ENCODE measurements around the gene ATP2B2. TPM values are rescaled to one million over a fixed set of nuclear protein-coding genes. Genes with fewer than 3 reads are reported as not detected.

The ATP2B2 gene
- polyA plus RNA-seq, 10 donors = 0.53 to 9.3 (median 5.6) TPM

DNA sequence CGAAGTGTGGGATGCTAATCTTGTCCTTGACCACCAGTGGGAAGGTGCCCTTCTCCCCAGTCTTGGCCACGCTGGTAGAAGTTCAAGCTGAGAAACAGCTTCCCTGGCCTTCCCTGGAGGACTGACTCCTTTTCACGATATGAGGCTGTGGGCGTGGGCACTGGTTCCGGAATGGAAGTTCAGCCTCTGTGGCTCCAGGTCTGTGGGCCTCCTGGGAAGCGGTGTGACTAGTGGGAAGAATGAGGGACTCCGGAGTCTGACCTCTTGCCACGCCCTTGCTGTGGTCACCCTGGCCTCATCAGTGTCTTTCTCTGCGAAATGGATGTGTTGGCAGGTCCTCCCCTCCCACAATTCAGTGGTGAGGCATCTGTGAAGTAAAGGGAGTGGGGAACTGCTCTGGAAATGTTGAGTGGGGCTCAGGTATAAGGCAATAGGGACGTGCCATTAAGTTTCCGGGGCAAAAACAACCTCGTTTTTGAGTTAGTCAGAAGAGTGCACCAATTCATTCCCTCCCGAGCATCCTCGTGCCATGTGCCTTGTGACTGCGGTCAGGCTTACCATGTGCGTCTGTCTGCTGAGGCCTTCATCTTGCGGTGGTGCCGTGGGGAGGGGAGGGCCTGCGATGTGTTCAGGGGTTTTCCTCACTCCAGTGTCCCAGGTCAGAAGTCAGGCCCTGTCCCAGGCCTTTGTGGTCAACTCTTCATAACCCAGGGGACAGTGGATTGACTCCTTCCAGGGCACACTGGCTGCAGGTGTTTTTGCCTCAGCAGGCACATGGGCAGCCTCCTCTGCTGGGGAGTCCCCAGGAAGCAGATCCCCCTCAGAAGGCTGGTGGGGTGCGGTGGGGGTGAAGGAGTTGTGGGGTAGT is 172.7 kb downstream of the ATP2B2 start:
- DNase-seq = no peak

DNA sequence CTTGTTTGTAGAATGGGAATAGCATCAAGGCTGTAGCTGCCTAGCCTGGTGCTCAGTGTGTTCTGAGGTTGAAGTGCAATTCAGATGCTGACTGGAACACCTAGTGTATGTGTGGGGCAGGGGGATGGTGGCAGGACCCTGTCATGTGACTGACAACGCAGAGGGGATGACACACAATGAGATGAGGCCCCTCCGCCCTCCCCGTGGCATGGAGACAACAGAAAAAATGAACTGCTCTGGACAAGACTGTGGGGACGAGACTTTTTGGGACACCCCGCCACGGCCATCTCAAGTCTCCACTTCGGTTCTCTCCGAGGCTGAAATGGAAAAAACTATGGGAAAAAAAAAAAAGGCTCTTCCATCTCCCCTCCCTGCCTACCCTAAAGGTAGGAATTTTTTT is 174.1 kb downstream of the ATP2B2 start:
- no peak for DNase-seq

DNA sequence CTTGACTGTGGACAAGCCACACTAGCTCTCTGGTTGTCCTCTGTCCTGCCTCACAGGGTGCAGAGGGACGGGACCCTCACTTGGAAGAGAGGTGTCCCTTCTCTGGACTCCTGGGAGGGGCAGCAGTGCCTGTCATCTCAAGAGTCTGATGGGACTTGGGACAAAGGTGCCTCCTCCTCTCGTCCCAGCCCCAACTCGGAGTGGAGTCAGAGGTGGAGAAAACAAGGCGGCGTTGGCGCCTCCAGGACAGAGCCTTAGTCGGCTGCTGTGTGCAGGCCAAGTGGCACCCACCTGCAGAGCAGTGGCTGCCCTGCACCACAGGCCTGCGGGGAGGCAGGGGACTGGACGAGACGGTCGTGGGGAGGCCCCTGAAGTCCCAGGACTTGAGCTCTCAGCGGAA is 175.1 kb downstream of the ATP2B2 start:
- no peak for DNase-seq

DNA sequence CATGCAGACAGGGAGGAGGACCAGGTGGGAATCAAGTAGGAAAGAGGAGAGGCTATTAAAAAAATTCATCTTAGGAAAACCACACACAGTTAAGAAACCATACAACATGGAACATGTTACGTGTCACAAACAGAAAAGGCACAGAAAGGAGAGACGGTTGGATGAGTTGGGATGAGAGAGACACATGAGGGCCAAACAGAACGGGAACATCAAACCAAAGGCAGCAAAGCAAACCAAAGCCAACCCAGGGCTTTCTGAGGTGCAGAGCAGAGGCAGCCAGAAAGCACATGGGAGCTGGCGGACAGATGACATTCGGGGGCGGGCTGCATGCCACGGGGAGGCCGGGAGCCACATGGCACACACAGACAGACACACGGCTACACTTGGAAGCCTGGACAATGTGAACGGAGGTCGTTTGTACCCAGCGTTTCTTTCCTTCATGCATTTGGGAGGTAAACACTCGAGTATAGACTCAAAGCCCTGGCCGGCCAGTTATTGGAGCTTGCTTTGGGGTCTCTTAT is 175.8 kb downstream of the ATP2B2 start:
- DNase-seq = no peak

DNA sequence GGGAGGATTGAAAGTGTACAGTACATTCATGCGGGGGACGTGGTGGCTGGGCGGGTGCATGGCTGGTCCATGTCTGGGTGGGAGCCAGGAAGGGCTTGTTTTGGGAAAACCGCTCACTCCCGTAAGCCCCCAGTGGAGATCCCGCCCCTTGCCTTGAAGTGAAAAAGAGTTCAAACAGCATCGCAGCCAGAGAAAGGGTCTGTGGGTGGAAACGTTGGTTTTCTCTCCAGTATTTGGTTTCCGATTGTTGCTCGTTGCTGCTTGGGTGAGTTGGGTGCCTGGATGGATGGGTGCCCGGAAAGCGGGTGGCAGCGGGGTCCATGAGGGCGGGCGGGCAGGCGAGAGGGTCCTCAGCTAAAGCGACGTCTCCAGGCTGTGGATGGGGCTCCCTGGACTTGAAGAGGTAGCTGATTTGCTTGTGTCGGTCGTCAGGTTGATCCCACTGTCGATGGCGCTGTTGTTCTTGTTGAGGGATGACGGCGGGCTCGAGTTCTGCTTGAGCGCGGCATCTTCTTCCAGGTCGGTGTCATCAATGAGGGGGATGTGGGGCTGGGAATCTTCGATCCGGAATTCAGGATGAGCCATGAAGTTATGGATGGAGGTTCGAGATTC is 176.8 kb downstream of the ATP2B2 start:
- DNase-seq = no peak

DNA sequence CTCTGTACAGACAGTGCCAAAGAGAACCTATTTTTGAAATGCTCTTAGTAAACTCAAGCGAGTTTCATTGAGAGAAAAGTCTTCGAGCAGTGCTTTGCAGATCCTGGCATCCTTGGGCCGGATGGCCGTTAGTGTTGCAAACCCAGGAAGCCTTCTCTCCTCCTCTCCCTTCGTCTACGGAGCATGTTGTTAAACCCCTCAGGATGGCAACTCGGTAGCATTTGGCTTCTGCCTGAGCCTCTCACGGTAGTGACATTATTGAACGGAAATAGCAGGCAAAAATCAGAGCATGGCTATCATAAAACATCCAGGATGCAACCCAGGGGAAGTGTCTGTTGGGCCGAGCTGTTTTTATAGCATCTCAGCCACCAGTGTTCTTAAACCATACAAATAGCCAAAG is 177.8 kb downstream of the ATP2B2 start:
- DNase-seq = no peak

DNA sequence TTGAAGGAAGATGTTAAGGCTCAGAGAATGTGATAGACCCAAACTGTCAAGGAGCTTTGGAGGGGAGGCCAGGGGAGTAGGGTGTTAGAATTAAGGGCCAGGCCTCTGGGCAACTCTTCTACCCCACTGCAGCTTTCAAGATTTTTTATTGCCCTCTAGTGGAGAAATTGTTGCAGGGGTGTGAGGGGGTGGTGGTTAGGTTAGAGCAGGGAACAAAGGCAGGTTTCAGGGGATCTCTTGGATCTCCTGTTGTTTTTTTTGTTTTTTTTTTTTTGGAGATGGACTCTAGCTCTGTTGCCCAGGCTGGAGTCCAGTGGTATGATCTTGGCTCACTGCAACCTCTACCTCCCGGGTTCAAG is 183.1 kb downstream of the ATP2B2 start:
- no peak for DNase-seq

DNA sequence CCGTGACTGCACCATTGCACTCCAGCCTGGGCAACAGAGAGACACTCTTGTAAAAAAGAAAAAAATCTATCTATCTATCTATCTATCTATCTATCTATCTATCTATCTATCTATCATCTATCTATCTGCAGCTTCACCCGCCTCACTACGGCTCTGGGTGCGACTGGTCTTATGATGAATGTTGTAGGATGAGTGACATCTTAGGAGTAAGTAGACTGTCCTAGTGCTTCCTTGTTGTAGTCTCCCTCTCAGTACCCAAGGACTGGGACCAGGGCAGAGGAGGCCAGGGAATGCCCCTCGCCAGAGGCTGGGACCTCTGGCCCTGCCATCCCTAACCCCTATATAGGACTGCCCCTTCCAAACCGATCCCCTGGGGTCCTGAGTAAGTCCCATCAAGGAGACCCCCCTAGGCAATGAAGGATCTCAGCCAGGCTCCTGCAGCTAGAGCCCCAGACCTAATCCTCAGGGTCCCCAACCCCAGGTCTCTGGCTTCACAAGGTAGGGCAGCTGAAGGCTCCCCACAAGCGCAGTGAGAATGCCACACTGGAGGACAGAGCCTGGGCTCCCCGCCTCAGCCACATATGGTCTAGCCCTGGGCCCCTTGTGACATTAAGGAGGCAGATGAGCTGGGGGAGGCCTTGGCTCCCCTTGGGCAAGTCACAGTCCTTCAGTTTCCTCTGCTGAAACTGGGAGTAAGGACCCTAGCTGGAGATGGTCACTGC is 183.6 kb downstream of the ATP2B2 start:
- DNase-seq = no peak

DNA sequence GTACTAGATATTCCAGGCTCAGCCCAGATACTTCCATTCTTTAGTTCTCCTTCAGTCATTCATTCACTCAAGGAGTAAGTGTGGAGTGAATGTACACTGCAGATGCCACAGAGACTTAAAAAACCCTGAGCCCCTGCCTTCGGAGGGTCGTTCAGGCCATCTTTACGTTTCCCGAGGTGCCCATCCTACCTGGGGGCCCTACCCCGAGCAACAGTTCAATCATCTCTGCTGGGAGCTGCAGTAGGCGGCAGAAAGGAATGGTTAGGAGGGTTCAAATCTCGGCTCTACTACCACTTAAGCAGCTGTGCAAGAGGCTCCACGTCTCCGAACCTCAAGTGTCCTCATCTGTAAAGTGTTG is 185.1 kb downstream of the ATP2B2 start:
- no peak for DNase-seq

DNA sequence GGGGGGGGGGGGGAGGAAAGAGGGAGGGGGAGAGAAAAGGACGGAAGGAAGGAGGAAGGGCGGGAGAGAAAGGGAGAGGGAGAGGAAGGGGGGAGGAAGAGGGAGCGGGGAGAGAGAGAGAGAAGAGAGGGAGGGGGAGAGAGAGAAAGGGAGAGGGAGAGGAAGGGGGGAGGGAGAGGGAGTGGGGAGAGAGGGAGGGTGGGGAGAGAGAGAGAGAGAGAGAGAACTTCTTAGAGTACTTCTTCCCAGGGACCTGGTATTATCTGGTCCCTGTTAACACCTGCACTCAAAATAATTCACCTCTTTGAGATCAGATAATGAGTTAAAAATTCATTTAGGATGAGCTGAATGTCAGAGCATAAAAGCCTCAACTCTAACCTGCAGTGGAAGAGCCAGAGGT is 185.6 kb downstream of the ATP2B2 start:
- no peak for DNase-seq

DNA sequence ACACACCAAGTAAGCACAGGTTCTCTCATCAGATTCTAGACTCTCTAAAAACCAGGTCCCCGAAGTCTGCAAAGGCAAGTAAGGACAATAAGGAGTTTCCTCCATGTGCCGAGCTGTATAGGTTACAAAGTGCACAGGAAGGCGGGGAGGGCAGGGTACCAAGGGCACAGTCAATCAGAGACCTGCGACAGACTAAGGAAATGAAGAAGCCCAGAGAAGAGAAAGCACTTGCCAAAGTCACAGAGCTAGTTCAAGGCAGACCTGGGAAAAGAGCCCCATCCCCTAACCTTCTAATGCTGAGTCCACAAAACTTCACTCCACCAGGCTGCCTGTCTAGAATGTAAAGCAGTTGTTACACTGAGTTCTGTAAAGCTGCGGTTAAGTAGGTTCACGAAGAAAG is 186.1 kb downstream of the ATP2B2 start:
- no peak for DNase-seq

DNA sequence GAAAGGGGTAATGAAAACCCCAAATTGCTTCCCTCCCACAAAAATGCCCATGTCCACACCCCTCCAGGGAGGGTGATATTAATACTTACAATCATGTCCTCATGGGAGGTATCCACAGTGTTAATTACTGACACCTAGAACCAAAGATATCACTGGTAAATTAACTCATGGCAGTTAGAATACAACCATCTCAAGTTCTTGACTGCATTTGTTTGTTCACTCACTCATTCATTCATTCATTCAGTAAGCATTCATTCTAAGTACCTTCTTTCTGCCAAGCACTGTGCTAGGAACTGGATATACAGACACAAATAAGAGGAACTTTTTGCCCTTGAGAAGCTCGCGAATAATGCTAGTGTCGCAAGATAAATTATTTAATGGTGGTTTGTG is 187.4 kb downstream of the ATP2B2 start:
- no peak for DNase-seq

DNA sequence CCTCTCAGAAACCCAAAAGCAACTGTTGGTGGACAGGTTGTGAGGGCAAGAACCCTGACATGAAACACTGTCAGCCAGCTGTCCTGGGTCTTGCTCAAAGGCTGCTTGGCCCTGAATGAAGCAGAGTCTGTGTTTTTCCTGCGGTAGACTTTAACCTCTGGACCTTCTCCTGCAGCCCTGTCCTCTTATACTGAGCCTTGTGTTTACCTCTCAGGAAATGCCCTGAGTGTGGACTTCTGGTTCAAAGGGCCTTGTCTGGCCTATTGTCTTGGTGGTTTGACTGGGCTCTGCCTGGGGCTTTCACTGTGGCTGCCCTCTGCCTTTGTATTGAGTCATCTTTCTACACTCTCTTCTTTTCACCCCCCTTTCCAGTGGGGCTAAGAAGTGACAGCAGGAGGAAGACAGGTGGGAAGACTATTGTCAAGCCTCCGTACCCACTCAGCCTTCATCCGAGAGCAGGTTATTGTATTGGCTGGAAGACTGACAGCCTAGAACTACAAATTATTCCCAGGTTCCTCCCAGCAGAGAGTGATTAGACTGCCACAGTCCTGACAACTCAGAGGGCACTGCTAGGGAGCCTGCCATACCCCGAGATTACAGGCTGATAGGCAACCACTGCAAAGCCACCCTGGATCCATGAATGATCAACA is 187.9 kb downstream of the ATP2B2 start:
- no peak for DNase-seq

DNA sequence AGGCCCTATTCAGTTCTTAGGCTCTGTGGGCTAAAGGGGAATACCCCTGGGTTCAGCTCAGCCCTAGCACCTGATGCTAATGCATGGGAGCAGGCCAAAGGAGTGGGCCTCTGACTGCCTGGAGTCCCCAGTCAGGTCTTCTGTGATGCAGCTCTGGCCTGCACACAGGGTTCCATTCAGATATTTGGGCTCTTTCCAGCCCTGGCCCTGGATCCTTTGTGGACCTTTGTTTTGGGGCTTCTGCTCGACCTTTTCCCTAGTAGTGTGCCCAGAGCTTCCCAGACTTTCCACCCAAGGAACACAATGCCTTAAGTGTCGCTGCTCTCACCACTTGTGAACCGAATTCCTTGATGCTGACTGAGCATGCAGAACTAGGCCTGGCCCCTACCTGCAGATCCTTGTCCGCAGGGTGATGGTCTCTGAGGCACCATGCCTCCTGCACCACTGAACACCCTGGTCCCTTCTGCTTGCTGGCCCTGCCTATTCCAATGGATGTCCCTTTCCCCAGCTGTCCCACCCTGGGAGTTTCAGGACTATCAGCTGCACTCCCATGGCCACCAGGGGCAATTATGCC is 189.5 kb downstream of the ATP2B2 start:
- DNase-seq = no peak

DNA sequence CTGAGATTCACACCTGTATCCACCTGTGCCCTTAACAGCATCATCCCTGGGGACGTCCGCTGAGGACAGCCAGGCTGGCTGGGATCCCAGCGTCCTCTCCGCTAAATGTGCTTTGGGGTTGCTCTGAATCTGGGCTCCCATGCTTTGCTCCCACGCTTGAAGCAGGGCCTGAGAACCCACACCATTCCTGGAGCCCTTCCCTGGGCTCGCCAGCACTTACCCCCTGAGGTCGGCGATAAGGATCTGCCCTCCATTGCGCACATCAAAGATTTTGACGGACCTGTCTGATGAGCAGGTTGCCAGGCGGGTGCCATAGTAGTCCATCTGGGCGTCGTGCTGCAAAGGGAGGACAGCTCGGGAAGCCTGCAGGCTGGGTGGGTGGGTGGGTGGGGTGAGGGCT is 190.3 kb downstream of the ATP2B2 start:
- DNase-seq = no peak

DNA sequence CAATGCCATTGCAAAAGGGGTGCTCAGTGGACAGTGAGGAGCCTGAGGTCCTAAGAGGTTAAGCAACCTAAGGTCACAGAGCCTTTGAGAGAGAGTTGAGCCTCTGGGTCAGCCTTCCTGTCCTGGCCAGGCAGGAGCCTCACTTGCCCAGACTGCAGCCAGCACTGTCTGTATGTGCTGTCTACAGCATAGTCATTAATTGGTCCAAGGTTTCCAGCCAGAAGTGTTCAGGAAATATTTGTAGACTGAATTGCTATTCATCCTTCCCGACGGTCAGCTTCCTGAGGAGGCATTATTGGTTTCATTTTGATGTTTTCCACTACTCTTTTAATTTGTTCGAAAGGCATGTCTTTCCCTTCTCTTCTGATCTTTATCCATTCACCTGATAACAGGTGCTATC is 192.5 kb downstream of the ATP2B2 start:
- no peak for DNase-seq

DNA sequence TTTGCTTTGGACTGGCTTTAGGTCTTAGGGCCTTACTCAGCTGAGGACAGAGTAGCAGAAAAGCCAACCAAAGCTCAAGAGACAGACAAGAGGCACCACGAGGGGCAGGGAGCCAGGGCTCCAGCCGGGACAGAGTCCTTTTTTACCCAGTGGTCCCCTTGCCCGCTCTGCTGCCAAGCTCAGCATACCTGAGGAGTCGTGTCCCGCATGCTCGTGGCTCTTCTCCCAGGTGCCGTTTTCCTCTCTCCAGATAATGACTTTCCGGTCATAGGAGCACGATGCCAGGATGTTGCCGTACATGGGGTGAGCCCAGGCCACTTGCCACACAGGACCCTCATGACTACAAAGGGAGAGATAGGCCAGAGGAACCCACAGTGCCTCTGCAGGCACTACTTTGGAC is 193.0 kb downstream of the ATP2B2 start:
- DNase-seq = no peak

DNA sequence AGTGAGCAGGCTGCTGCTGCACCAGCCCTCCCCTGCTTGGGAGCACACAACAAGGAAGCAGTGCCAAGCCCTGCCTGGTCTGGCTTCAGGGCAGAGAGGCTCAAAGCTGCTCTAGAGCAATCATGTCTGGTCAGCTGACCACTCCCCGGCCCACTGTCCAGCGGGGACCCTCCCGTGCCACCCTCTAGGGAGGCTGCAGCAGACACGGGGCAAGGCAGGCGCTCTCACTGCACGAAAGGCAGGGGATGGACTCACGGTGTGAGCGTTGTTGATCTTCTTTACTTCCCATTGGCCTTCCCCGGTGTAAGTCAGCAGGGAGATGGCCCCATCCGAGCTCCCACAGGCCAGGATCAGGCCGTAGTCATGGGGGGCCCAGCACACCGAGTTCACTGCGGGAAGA is 193.7 kb downstream of the ATP2B2 start:
- DNase-seq = no peak

DNA sequence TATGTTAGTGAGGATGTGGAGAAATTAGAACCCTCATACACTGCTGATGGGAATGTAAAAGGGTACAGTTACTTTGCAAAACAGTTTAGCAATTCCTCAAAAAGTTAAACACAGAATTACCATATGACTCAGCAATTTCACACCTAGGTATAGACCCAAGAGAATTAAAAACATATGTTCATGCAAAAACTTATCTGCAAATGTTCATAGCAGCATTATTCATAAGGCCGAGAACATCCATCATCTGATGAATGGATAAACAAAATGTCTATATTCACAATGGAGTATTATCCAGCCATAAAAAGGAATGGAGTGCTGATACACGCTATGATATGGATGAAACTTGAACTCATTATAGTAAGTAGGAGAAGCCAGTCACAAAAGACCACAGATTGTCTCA is 194.8 kb downstream of the ATP2B2 start:
- peak in 1 of 3 donors; percentile 6 for DNase-seq

DNA sequence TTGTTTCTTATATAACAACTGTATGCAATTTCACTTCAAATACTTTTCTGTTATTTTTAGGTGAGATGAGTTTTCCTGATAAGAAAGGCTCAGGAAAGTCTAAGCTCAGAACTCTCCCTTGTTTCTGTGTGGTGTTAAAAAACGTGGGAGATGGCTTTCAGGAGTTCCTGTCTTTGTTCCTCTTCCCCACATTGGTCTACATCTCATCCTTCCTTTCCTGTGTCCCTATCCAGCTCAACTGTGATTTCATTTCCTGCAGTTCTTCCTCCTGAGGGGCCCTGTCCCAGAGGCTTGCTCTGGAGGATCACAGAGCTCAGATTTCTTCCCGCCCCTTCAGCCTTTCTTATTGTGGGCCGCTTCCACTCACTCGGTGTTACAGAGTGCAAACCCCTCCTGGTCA is 195.7 kb downstream of the ATP2B2 start:
- no peak for DNase-seq

DNA sequence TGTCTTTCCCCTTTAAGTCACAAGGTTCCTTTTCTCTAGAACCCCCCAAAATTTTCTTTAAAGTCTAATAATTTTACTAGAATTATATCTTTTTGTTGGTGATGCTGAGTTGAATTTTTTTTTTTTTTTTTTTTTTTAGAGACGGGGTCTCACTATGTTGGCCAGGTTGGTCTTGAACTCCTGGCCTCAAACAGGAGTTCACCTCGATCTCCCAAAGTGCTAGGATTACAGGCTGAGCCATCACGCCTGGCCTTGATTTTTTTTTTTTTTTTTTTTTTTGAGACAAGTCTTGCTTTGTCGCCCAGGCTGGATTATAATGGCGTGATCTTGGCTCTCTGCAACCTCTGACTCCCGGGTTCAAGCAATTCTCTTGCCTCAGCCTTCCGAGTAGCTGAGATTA is 196.7 kb downstream of the ATP2B2 start:
- DNase-seq = no peak

DNA sequence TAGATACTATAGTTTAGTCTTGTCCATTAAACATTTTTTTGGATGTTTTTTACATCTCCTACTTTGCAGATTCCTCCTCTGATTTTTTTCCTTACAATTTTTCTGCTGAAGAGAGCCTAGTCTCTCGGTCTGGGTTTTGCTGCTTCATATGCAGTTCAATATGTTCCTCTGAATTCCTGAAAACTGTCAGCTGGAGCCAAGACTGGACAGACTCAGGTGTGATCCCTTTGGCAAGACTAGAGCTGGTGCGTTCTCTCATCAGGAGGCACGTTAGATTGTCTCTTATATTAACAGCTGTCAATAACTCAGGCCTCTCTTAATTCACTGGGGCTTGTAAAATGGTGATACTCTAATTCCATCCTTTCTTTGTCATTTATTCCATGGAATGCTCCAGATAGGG is 199.2 kb downstream of the ATP2B2 start:
- no peak for DNase-seq
